ENCODE data around the gene NDUFB4. TPM values are rescaled to one million over a fixed set of nuclear protein-coding genes. Genes with fewer than 3 reads are reported as not detected.

The NDUFB4 gene
- total RNA-seq, 1 donor from 2014 or later = 165 TPM

DNA sequence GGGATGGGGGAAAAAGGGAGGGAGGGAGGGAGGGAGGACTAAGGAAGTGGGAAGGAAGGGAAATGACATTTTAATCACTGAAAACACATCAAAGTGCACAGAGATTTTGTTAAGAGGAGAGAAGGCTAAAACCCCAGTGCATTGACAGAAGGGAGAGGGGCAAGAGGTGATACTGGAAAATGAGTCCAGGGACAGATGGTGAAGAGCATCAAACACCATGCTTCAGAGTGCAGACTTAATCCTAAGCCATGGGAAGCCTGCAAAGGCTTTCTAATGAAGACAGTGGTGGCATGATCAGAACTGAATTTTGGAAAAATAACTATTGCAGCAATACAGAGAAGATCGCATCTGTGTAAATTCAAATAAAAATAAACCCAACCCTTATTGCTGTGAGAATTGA lies 44.1 kb downstream of the NDUFB4 start:
- no peak for DNase-seq (ENCODE audit: low spot score, unreplicated experiment)
- H3K4me1 Mint-ChIP-seq (ENCODE audit: low read depth) = no peaks in the 10 kb centered on the region
- no peak overlapping the region for H3K27ac Mint-ChIP-seq
- H3K27me3 Mint-ChIP-seq = no peaks in the 10 kb centered on the region
- H3K4me3 Mint-ChIP-seq (ENCODE audit: low read depth) = no peak overlapping the region
- TF ChIP-seq, protein P1, sequence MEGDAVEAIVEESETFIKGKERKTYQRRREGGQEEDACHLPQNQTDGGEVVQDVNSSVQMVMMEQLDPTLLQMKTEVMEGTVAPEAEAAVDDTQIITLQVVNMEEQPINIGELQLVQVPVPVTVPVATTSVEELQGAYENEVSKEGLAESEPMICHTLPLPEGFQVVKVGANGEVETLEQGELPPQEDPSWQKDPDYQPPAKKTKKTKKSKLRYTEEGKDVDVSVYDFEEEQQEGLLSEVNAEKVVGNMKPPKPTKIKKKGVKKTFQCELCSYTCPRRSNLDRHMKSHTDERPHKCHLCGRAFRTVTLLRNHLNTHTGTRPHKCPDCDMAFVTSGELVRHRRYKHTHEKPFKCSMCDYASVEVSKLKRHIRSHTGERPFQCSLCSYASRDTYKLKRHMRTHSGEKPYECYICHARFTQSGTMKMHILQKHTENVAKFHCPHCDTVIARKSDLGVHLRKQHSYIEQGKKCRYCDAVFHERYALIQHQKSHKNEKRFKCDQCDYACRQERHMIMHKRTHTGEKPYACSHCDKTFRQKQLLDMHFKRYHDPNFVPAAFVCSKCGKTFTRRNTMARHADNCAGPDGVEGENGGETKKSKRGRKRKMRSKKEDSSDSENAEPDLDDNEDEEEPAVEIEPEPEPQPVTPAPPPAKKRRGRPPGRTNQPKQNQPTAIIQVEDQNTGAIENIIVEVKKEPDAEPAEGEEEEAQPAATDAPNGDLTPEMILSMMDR (IDR thresholded peaks at IDR 0.05; ENCODE audit: unreplicated experiment) = no peak
- H3K9me3 Mint-ChIP-seq (ENCODE audit: low read depth) = no peaks in the 10 kb centered on the region
- peaks cover 2% of the 10 kb centered on the region for H3K36me3 Mint-ChIP-seq (ENCODE audit: insufficient read depth)

DNA sequence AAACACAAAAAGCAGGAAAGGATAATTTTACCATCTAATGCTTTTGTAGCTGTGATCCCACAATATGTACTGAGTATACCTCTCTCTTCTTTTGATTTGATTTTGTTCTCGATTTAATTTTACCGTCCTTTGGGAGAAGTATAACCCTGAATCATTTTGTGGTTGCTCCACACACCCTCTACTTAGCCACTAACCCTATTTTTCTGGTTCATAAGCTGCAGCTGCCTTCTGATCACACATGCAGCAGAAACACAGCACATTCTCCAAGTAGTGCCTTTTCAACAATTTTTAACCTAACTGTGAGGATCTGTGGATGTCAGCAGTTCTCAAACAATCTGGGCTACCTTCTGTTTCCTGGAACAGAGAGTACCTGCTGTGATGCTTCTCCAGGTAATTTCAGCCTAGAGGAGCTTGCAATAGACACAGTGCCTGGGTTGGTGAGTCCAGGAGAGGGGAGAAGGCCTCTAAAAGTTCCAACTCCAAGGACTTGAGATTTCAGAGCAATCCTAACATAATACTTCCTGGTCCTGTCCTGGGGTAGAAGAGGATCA lies 45.6 kb downstream of the NDUFB4 start:
- DNase-seq (ENCODE audit: low spot score, unreplicated experiment) = no peak
- no peak overlapping the region for H3K4me3 Mint-ChIP-seq (ENCODE audit: low read depth)
- no peaks in the 10 kb centered on the region for H3K9me3 Mint-ChIP-seq (ENCODE audit: low read depth)
- peaks cover 2% of the 10 kb centered on the region for H3K36me3 Mint-ChIP-seq (ENCODE audit: insufficient read depth)
- TF ChIP-seq, protein P1 (IDR thresholded peaks at IDR 0.05; ENCODE audit: unreplicated experiment) = no peak
- H3K4me1 Mint-ChIP-seq (ENCODE audit: low read depth) = no peaks in the 10 kb centered on the region
- no peak overlapping the region for H3K27ac Mint-ChIP-seq
- no peaks in the 10 kb centered on the region for H3K27me3 Mint-ChIP-seq

DNA sequence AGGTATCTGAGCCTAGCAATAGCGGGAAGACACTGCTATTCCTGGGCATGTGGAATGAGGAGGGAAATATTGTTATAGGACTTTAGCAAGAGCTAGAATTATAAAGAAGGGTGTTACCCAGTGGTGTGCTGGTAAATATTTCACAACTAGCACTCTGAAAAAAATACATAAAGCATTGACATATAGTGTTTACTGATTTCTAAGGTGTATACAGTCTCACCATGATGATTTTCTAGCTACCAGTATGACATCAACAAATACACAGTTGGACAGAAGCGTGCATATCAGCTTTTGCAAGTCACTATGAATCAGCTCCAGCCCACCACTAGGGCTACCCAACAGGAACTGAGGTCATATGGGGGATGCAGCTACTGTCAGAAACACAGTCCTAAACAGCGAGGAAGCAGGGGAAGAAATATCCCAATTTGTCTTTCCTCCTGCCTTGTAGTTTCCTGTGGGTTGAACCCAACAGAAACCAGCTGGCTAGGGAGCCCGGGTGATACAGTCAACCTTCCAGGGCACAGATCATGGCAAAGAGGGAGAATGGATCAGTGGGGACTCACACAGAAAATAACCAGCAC lies 46.3 kb downstream of the NDUFB4 start:
- TF ChIP-seq, protein P1 (IDR thresholded peaks at IDR 0.05; ENCODE audit: unreplicated experiment) = no peak
- H3K27me3 Mint-ChIP-seq = no peaks in the 10 kb centered on the region
- H3K27ac Mint-ChIP-seq = no peak overlapping the region
- peaks cover 2% of the 10 kb centered on the region for H3K36me3 Mint-ChIP-seq (ENCODE audit: insufficient read depth)
- H3K9me3 Mint-ChIP-seq (ENCODE audit: low read depth) = no peaks in the 10 kb centered on the region
- no peak overlapping the region for H3K4me3 Mint-ChIP-seq (ENCODE audit: low read depth)
- H3K4me1 Mint-ChIP-seq (ENCODE audit: low read depth) = no peaks in the 10 kb centered on the region
- DNase-seq (ENCODE audit: low spot score, unreplicated experiment) = no peak

DNA sequence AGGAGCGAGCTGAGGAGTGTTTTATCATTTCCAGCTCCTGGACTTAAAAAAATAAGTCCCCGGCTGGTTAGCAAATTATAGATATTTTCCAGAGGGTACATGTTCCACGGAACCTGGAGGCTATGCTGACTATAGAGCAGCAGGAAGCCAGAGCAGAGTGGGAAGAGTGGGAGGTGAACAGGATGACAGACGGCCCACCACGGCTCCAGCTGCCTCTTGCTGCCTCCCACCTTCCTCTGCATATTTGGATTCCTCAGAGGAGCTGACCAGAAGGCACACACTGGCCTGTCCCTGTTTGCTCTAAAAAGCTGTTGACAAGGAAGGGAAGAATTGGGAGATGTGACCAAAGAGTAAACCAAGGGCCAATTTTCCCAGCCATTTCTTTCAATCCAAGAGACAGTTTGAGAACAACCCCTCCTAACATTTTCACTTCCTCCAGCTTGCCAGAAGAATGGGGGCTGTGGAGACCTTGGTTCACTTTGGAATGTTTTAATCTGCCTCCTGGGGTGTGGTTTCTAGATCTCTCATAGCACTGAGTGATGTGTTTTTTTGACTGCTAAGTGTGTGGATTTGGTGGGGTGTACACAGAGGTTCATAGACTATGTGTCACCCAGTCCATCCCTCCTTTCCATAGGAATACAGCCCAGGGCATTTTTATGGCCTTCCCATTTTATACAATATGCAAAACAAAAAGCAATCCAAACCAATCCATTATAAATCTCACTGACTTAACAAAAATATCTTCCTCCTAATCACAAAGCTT lies 49.1 kb downstream of the NDUFB4 start:
- TF ChIP-seq, protein P1 (IDR thresholded peaks at IDR 0.05; ENCODE audit: unreplicated experiment) = no peak
- Mint-ChIP-seq H3K27ac (no peak overlapping the region), H3K27me3 (no peaks in the 10 kb centered on the region)

DNA sequence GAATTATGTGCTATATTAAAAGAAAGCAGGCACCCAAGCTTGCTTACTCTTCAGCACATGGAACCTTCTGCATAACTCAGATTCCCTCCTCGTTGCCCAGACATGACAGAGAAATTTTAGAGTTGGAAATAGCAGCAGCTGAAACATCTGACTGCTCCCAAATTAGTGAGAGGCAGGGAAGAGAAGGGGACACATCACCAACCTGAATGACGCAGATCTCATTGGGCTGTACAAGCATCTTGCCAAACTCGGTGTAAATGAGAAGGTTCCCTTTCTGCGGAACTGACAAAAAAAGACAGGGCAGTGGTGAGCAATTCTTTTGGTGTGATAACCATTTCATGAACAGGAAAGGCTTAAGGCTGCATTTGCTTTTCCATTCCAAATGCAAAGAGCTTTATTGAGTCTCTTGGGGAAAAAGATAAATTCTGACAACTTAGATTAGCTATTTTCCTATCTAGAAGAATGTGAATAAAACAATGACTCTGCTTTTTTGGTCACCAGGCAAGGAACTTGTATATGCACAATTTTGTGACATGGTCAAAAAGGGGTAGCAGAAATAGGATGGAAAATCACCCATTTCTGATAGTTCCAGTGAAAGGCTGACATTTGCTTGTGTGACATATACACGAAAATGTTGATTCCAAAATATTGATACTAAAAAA lies 50.8 kb downstream of the NDUFB4 start:
- Mint-ChIP-seq H3K4me1 (ENCODE audit: low read depth) (no peaks in the 10 kb centered on the region), H3K9me3 (ENCODE audit: low read depth) (no peaks in the 10 kb centered on the region), H3K27ac (no peak overlapping the region), H3K27me3 (no peaks in the 10 kb centered on the region), H3K4me3 (ENCODE audit: low read depth) (no peak overlapping the region), H3K36me3 (ENCODE audit: insufficient read depth) (peaks cover 1% of the 10 kb centered on the region)
- DNase-seq (ENCODE audit: low spot score, unreplicated experiment) = no peak
- TF ChIP-seq, protein P1 (IDR thresholded peaks at IDR 0.05; ENCODE audit: unreplicated experiment) = no peak

More for the DNA sequence above, 49.1 kb downstream of the NDUFB4 start:
- no peaks in the 10 kb centered on the region for H3K4me1 Mint-ChIP-seq (ENCODE audit: low read depth)
- no peaks in the 10 kb centered on the region for H3K36me3 Mint-ChIP-seq (ENCODE audit: insufficient read depth)
- H3K9me3 Mint-ChIP-seq (ENCODE audit: low read depth) = no peaks in the 10 kb centered on the region
- no peak overlapping the region for H3K4me3 Mint-ChIP-seq (ENCODE audit: low read depth)
- DNase-seq (ENCODE audit: low spot score, unreplicated experiment) = no peak
